K562 (cell line): ENCODE results near the gene CCL27. TPM values are rescaled to one million over a fixed set of nuclear protein-coding genes. Genes with fewer than 3 reads are reported as not detected.

Experiments
- ASH1L ChIP-seq: fragments of 450-650 bp; IDR thresholded peaks from 2 replicates; pipeline ENCODE4 v1.6.1; 2018; ENCODE audit warnings: borderline replicate concordance, mild to moderate bottlenecking, low read depth; ENCODE audit not compliant: partially characterized antibody
- GABPB1 ChIP-seq: sonication (generic); formaldehyde crosslinking; IDR thresholded peaks from 2 replicates; pipeline ENCODE4 v1.8.0; 2022; ENCODE audit warnings: mild to moderate bottlenecking, missing genetic modification reagents
- MIER1 ChIP-seq: fragments of 450-650 bp; IDR thresholded peaks from 2 replicates; pipeline ENCODE4 v1.6.1; 2016; ENCODE audit warnings: antibody characterized with exemption, mild to moderate bottlenecking, low read depth
- MTF1 ChIP-seq: fragments of 250-450 bp; sonication (Bioruptor Pico); IDR thresholded peaks from 2 replicates; pipeline ENCODE4 v1.9.0; 2021; ENCODE audit warnings: moderate library complexity, mild to moderate bottlenecking, inconsistent platforms, borderline replicate concordance
- NFYB ChIP-seq: IDR thresholded peaks from 2 replicates; pipeline ENCODE4 v1.6.1; 2011; ENCODE audit warnings: mild to moderate bottlenecking, moderate library complexity; ENCODE audit not compliant: insufficient read length; ENCODE audit errors: extremely low read depth
- RAD21 ChIP-seq, 2 experiments: fragments of 250-450 bp in 1 of 2; fragments of 450-650 bp in 1 of 2; sonication (Bioruptor Pico) in 1 of 2; formaldehyde crosslinking in 1 of 2; IDR thresholded peaks in 1 of 2; conservative IDR thresholded peaks in 1 of 2; 2 replicates each; pipeline versions ENCODE4 v1.4.0 to v1.8.0; 2020 to 2022; ENCODE audit warnings: mild to moderate bottlenecking in 2 of 2, moderate library complexity in 1 of 2
- SMARCA5 ChIP-seq: fragments of 450-650 bp; IDR thresholded peaks from 2 replicates; pipeline ENCODE4 v1.6.1; 2016
- ZC3H4 ChIP-seq: sonication (generic); formaldehyde crosslinking; IDR thresholded peaks from 2 replicates; pipeline ENCODE4 v1.9.0; 2021; ENCODE audit warnings: missing genetic modification reagents, borderline replicate concordance
- ZNF140 ChIP-seq: fragments of 250-450 bp; sonication (Bioruptor Pico); IDR thresholded peaks from 2 replicates; pipeline ENCODE4 v1.8.0; 2021; ENCODE audit warnings: moderate library complexity, mild to moderate bottlenecking, inconsistent platforms
- ZNF384 ChIP-seq: IDR thresholded peaks from 2 replicates; pipeline ENCODE4 v1.6.1; 2012; ENCODE audit warnings: low read depth, low read length, improper control_type of control experiment
- ZNF507 ChIP-seq: conservative IDR thresholded peaks from 2 replicates; pipeline ENCODE4 v1.6.1; 2017; ENCODE audit warnings: missing genetic modification characterization, missing compliant biosample characterization
- polyA plus RNA-seq, 8 experiments: library from polyadenylated mRNA; depleted of rRNA in 4 of 8; stranded (reverse) in 5 of 8; unstranded in 3 of 8; fragments of >200 nt; fragmentation: Nextera tagmentation in 2 of 8; fragmentation: Illumina TruSeq in 1 of 8; extraction: Ambion mirVana in 2 of 8; extraction: Trizol in 1 of 8; gene quantifications; 2 replicates each; pipeline versions ENCODE4 v1.2.1 to v1.2.3, GENCODE V29; 2011 to 2014; ENCODE audit warnings: inconsistent platforms in 1 of 8, missing spikeins in 1 of 8
- total RNA-seq, 7 experiments: library from RNA; depleted of rRNA in 6 of 7; stranded (reverse); fragments of >200 nt in 6 of 7; fragmentation: Illumina TruSeq in 2 of 7; extraction: Trizol in 2 of 7; gene quantifications; 2 replicates each; pipeline versions ENCODE4 v1.2.1 to v1.2.3, GENCODE V29; 2011 to 2021; ENCODE audit warnings: low replicate concordance in 1 of 7
- TF ChIP-seq, protein P1 (sequence below): fragments of 250-450 bp; sonication (Bioruptor Pico); IDR thresholded peaks from 2 replicates; pipeline ENCODE4 v1.8.0; 2021; ENCODE audit warnings: moderate library complexity, mild to moderate bottlenecking, inconsistent platforms
- TF ChIP-seq, protein P2 (sequence below): fragments of 250-450 bp; sonication (Bioruptor Pico); IDR thresholded peaks from 2 replicates; pipeline ENCODE4 v1.6.1; 2021; ENCODE audit warnings: mild to moderate bottlenecking
- TF ChIP-seq, protein P3 (sequence below): fragments of 450-650 bp; IDR thresholded peaks from 2 replicates; pipeline ENCODE4 v1.6.1; 2017; ENCODE audit warnings: antibody characterized with exemption, mild to moderate bottlenecking
- TF ChIP-seq, protein P4 (sequence below), 2 experiments: IDR thresholded peaks in 1 of 2; conservative IDR thresholded peaks in 1 of 2; 2 replicates each; pipeline ENCODE4 v1.6.1; 2016; ENCODE audit warnings: low read depth in 2 of 2, mild to moderate bottlenecking in 1 of 2, missing compliant biosample characterization in 1 of 2, missing genetic modification characterization in 1 of 2, moderate library complexity in 1 of 2
- TF ChIP-seq, protein P5 (sequence below): fragments of 450-650 bp; IDR thresholded peaks from 2 replicates; pipeline ENCODE4 v1.6.1; 2016; ENCODE audit warnings: borderline replicate concordance

CCL27 gene
- total and polyA plus RNA-seq, 9 of the 15 experiments (the other 6 are each of a cell fraction or from before 2014, with no cell fraction given) = 0.10 to 0.53 (median 0.27) TPM; not detected in 5

DNA sequence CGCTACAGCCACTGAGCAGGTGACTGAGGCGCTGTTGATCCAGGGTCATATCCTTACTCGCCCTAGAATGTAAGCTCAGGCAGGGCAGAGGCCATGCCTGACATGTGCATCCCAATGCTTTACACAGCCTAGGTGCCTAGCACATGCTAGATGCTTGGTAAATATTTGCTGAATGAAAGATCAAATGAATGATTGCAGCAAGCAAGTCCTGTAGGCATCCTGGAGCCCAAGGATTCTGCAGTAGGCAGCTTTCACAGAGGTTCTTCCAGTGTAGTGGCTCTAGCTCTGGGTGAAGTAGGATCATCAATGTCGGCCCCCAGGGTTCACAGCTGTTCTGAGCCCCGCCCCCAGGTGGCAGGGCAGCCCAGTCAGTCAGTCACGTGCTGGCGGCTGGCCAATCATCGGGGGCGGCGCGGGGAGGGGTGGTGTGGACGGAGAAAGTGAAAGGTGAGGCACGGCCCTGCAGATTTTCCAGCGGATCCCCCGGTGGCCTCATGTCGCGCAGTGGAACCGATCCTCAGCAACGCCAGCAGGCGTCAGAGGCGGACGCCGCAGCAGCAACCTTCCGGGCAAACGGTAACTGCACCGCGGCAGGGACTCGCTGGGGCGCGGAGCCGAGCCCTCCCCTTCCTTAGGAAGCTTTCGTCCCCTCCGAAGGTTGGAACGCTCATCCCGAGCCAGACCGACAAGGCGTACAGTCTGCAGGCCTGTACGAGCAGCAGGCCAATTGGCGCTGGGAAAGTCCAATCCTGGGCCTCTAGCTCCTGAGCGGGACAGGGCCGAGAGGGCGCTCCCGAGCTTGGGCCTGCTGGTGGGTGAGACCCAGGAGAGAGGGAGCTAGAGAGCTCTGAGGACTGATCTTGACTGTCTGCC lies 16.0 kb downstream of the CCL27 start, which contains the start of gene GALT (continued):
- TF ChIP-seq, protein P1, sequence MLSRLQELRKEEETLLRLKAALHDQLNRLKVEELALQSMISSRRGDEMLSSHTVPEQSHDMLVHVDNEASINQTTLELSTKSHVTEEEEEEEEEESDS = no peak
- TF ChIP-seq SMARCA5 (no peak; the same call in 1 of the 2 replicates), ZC3H4 (no peak), ASH1L (no peak), ZNF140 (no peak), RAD21 (CRISPR knock-in tag; conservative IDR thresholded peaks at IDR 0.05 in 1 of 2, IDR thresholded peaks at IDR 0.05 in 1 of 2) (0 out of 4 replicates have a peak, but pooled peaks of 1 of the 2 experiments have one; percentile 31), MIER1 (no peak), NFYB (peak; percentile 95), GABPB1 (CRISPR knock-in tag) (peak; percentile 19), ZNF384 (no peak), MTF1 (CRISPR knock-in tag) (no peak), ZNF507 (tag) (no peak)
- TF ChIP-seq, protein P2, sequence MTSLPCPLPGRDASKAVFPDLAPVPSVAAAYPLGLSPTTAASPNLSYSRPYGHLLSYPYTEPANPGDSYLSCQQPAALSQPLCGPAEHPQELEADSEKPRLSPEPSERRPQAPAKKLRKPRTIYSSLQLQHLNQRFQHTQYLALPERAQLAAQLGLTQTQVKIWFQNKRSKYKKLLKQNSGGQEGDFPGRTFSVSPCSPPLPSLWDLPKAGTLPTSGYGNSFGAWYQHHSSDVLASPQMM (CRISPR knock-in tag) = no peak
- TF ChIP-seq, protein P3, sequence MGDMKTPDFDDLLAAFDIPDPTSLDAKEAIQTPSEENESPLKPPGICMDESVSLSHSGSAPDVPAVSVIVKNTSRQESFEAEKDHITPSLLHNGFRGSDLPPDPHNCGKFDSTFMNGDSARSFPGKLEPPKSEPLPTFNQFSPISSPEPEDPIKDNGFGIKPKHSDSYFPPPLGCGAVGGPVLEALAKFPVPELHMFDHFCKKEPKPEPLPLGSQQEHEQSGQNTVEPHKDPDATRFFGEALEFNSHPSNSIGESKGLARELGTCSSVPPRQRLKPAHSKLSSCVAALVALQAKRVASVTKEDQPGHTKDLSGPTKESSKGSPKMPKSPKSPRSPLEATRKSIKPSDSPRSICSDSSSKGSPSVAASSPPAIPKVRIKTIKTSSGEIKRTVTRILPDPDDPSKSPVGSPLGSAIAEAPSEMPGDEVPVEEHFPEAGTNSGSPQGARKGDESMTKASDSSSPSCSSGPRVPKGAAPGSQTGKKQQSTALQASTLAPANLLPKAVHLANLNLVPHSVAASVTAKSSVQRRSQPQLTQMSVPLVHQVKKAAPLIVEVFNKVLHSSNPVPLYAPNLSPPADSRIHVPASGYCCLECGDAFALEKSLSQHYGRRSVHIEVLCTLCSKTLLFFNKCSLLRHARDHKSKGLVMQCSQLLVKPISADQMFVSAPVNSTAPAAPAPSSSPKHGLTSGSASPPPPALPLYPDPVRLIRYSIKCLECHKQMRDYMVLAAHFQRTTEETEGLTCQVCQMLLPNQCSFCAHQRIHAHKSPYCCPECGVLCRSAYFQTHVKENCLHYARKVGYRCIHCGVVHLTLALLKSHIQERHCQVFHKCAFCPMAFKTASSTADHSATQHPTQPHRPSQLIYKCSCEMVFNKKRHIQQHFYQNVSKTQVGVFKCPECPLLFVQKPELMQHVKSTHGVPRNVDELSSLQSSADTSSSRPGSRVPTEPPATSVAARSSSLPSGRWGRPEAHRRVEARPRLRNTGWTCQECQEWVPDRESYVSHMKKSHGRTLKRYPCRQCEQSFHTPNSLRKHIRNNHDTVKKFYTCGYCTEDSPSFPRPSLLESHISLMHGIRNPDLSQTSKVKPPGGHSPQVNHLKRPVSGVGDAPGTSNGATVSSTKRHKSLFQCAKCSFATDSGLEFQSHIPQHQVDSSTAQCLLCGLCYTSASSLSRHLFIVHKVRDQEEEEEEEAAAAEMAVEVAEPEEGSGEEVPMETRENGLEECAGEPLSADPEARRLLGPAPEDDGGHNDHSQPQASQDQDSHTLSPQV = no peak
- TF ChIP-seq, protein P4, sequence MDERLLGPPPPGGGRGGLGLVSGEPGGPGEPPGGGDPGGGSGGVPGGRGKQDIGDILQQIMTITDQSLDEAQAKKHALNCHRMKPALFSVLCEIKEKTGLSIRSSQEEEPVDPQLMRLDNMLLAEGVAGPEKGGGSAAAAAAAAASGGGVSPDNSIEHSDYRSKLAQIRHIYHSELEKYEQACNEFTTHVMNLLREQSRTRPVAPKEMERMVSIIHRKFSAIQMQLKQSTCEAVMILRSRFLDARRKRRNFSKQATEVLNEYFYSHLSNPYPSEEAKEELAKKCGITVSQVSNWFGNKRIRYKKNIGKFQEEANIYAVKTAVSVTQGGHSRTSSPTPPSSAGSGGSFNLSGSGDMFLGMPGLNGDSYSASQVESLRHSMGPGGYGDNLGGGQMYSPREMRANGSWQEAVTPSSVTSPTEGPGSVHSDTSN (CRISPR knock-in tag; IDR thresholded peaks at IDR 0.05; ENCODE audit: low read depth) = no peak
- TF ChIP-seq, protein P4 (tag; conservative IDR thresholded peaks at IDR 0.05; ENCODE audit: low read depth) = no peak
- TF ChIP-seq, protein P5, sequence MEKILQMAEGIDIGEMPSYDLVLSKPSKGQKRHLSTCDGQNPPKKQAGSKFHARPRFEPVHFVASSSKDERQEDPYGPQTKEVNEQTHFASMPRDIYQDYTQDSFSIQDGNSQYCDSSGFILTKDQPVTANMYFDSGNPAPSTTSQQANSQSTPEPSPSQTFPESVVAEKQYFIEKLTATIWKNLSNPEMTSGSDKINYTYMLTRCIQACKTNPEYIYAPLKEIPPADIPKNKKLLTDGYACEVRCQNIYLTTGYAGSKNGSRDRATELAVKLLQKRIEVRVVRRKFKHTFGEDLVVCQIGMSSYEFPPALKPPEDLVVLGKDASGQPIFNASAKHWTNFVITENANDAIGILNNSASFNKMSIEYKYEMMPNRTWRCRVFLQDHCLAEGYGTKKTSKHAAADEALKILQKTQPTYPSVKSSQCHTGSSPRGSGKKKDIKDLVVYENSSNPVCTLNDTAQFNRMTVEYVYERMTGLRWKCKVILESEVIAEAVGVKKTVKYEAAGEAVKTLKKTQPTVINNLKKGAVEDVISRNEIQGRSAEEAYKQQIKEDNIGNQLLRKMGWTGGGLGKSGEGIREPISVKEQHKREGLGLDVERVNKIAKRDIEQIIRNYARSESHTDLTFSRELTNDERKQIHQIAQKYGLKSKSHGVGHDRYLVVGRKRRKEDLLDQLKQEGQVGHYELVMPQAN = no peak
